NT2/D1 (cell line): Measurements from ENCODE around the gene HECW1.

Experiments used
- SUZ12 ChIP-seq: IDR thresholded peaks from 2 replicates; pipeline ENCODE4 v1.6.1; 2011; ENCODE audit not compliant: insufficient read length, insufficient read depth; ENCODE audit errors: extremely low read depth
- YY1 ChIP-seq: IDR thresholded peaks from 2 replicates; pipeline ENCODE4 v1.6.1; 2011; ENCODE audit not compliant: insufficient read length, insufficient read depth
- ZNF274 ChIP-seq: IDR thresholded peaks from 2 replicates; pipeline ENCODE4 v1.6.1; 2011; ENCODE audit warnings: mild to moderate bottlenecking, low read depth, low read length

- no peak for TF ChIP-seq YY1
- no peak for TF ChIP-seq ZNF274
- TF ChIP-seq SUZ12 = no peak
These were observed 219.8 kb downstream of the HECW1 start for GRCh38 chr7:43332193-43332796.
